HG02798 (cell line): ENCODE results near the gene SF3B4.

ENCODE experiments used
- ATAC-seq: cut with Tn5 transposase; IDR thresholded peaks from one replicate; pipeline ENCODE4 v1.9.1; 2021; ENCODE audit warnings: mild to moderate bottlenecking; ENCODE audit not compliant: unreplicated experiment, poor library complexity

Gene SF3B4

GRCh38 chr1:149934356-149934755 lies 6.8 kb upstream of the SF3B4 start:
- ATAC-seq, result no peak

- no peak for ATAC-seq
Observed at GRCh38 chr1:149933208-149933607, 5.6 kb upstream of the SF3B4 start.

- no peak for ATAC-seq
Observed at GRCh38 chr1:149932474-149932873, 4.9 kb upstream of the SF3B4 start.

GRCh38 chr1:149931212-149931790 lies 3.7 kb upstream of the SF3B4 start:
- ATAC-seq, result no peak

GRCh38 chr1:149929856-149930255 lies 2.3 kb upstream of the SF3B4 start:
- ATAC-seq, result no peak

GRCh38 chr1:149928401-149928724 lies 760 bp upstream of the SF3B4 start:
- ATAC-seq, result no peak

GRCh38 chr1:149927056-149927562 lies 494 bp downstream of the SF3B4 start:
- ATAC-seq, result no peak

GRCh38 chr1:149926296-149926695 lies 1.3 kb downstream of the SF3B4 start:
- ATAC-seq, result no peak

GRCh38 chr1:149925751-149926150 lies 1.9 kb downstream of the SF3B4 start:
- no peak for ATAC-seq

- no peak for ATAC-seq
Observed at GRCh38 chr1:149925345-149925744, 2.3 kb downstream of the SF3B4 start.

- ATAC-seq, result no peak
Observed at GRCh38 chr1:149923626-149924025, 4.0 kb downstream of the SF3B4 start.

- ATAC-seq, result no peak
Observed at GRCh38 chr1:149917571-149918144, 9.9 kb downstream of the SF3B4 start, which contains the start of gene SV2A. SV2A (minus strand) TSS chr1:149917844; CDS start chr1:149913840, 4,004 bp downstream.

GRCh38 chr1:149916898-149917252 lies 10.7 kb downstream of the SF3B4 start:
- ATAC-seq, result no peak

- no peak for ATAC-seq
Observed at GRCh38 chr1:149916193-149916897, 11.3 kb downstream of the SF3B4 start.

- no peak for ATAC-seq
Observed at GRCh38 chr1:149915429-149916192, 12.0 kb downstream of the SF3B4 start.

GRCh38 chr1:149914545-149914944 lies 13.1 kb downstream of the SF3B4 start:
- ATAC-seq, result no peak

GRCh38 chr1:149906570-149907075 lies 21.0 kb downstream of the SF3B4 start:
- no peak for ATAC-seq

GRCh38 chr1:149903836-149904491 lies 23.6 kb downstream of the SF3B4 start:
- ATAC-seq, result no peak

GRCh38 chr1:149899460-149900284 lies 27.9 kb downstream of the SF3B4 start, which contains the start of gene BOLA1:
BOLA1 (plus strand) TSS chr1:149899568; CDS start chr1:149900060, 492 bp downstream.
- peak; percentile 96 for ATAC-seq
